Measurements from ENCODE around the gene MICAL3.
A peak's percentile ranks its signal among the peaks of the same experiment; 100 is the strongest.
"Not testable (repeated sequence)": the region's sequence is repeated elsewhere in the genome, so short reads cannot be mapped to it uniquely, and the experiment has no call there.

The MICAL3 gene

DNA sequence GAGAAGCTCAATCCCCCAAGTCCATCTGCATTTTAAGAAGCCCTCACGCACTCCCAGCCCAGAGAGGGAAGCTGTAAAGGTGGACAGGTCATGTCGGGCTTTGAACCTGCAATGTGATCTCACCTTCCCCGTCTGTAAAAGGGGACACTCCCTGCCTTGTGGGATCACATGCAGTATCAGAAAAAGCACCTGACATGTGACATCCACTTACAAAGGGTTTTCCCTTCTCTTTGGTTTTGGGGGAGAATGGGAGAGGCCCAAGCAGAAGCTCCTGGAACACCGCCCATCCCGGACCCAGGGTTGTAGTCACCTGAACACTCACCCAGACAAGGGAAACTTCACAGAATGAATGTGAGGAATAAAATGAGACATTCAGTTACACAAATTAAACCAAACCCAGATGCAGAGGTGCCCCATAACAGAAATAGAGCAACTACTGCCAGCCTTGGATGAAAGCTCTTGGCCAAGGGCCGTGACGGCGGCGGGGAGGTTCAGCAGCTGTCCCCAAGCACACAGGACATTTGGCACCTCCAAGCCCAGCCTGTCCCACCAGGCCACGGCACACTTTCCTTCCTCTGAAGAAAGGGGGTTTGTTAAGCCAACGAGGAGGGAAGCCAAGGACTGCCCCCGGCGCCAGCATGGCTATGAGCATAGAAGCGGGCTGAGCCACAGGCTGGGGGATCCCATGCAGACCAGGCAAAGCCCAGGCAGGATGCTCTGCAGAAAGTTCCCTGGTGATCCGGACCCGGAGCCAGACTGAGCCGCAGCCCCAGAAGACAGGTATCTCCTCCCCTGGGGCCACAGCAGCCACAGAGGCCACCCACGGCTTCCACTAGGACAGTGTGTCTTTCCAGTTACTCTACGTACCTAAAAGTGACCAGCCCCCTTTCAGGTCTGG is 253.9 kb downstream of the MICAL3 start:
- no peak for DNase-seq (ENCODE audit: low read depth, low spot score)

DNA sequence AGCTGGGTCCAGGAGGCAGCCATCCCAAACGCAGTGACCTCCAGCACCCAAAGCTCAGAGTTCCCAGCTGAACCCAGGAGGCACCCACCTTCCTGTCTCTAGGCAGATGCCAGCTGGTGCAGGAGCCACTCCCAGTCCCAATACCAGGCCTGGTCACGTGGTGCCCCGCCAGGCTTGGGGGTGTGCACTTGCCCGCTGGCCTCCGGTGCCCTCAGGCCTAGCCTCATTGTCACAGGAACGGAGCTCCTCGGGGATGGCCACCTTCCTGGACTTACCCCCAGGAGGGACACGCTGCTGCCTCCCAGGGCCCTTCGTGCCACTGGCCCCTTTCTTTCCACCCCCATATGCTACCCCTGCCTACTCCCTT is 254.7 kb downstream of the MICAL3 start:
- H3K4me3 ChIP-seq: no peak overlapping the region
- no peak for TF ChIP-seq EZH2 (IDR thresholded peaks at IDR 0.05)
- TF ChIP-seq FOXP2 (optimal IDR thresholded peaks at IDR 0.05; ENCODE audit: control extremely low read depth, extremely low read length, insufficient read depth): no peak
- TF ChIP-seq POLR2AphosphoS5 (IDR thresholded peaks at IDR 0.05; ENCODE audit: borderline replicate concordance, low read depth, low read length): no peak
- no peaks in the 10 kb centered on the region for H3K36me3 ChIP-seq (ENCODE audit: insufficient read depth, low read length)
- no peaks in the 10 kb centered on the region for H3K9me3 ChIP-seq (ENCODE audit: low read depth, low read length)
- H3K27ac ChIP-seq: no peak overlapping the region
- H3K9ac ChIP-seq (ENCODE audit: insufficient read length): no peak overlapping the region
- DNase-seq (ENCODE audit: low read depth, low spot score): no peak

More for the DNA sequence above, 253.9 kb downstream of the MICAL3 start:
- H3K36me3 ChIP-seq (ENCODE audit: insufficient read depth, low read length): no peaks in the 10 kb centered on the region
- H3K4me3 ChIP-seq: no peak overlapping the region
- no peak overlapping the region for H3K9ac ChIP-seq (ENCODE audit: insufficient read length)
- no peak overlapping the region for H3K27ac ChIP-seq
- no peaks in the 10 kb centered on the region for H3K9me3 ChIP-seq (ENCODE audit: low read depth, low read length)
- TF ChIP-seq POLR2AphosphoS5 (IDR thresholded peaks at IDR 0.05; ENCODE audit: borderline replicate concordance, low read depth, low read length): no peak
- no peak for TF ChIP-seq EZH2 (IDR thresholded peaks at IDR 0.05)
- TF ChIP-seq FOXP2 (optimal IDR thresholded peaks at IDR 0.05; ENCODE audit: control extremely low read depth, extremely low read length, insufficient read depth): no peak

- no peaks in the 10 kb centered on the region for H3K36me3 ChIP-seq (ENCODE audit: insufficient read depth, low read length)
- no peaks in the 10 kb centered on the region for H3K9me3 ChIP-seq (ENCODE audit: low read depth, low read length)
- no peak overlapping the region for H3K9ac ChIP-seq (ENCODE audit: insufficient read length)
- no peak for DNase-seq (ENCODE audit: low read depth, low spot score)
- TF ChIP-seq EZH2 (IDR thresholded peaks at IDR 0.05) (no peak), POLR2AphosphoS5 (IDR thresholded peaks at IDR 0.05; ENCODE audit: borderline replicate concordance, low read depth, low read length) (no peak)
- no peak overlapping the region for H3K4me3 ChIP-seq
- no peak overlapping the region for H3K27ac ChIP-seq
Observed at GRCh38 chr22:17769013-17769715, 255.2 kb downstream of the MICAL3 start.

GRCh38 chr22:17767233-17768065 is 256.9 kb downstream of the MICAL3 start:
- no peak for DNase-seq (ENCODE audit: low read depth, low spot score)
- H3K36me3 ChIP-seq (ENCODE audit: insufficient read depth, low read length): no peaks in the 10 kb centered on the region
- no peak overlapping the region for H3K4me3 ChIP-seq
- TF ChIP-seq FOXP2 (optimal IDR thresholded peaks at IDR 0.05; ENCODE audit: control extremely low read depth, extremely low read length, insufficient read depth) (no peak), EZH2 (IDR thresholded peaks at IDR 0.05) (no peak), POLR2AphosphoS5 (IDR thresholded peaks at IDR 0.05; ENCODE audit: borderline replicate concordance, low read depth, low read length) (no peak)
- H3K27ac ChIP-seq: no peak overlapping the region
- H3K9ac ChIP-seq (ENCODE audit: insufficient read length): no peak overlapping the region
- H3K9me3 ChIP-seq (ENCODE audit: low read depth, low read length): no peaks in the 10 kb centered on the region

DNA sequence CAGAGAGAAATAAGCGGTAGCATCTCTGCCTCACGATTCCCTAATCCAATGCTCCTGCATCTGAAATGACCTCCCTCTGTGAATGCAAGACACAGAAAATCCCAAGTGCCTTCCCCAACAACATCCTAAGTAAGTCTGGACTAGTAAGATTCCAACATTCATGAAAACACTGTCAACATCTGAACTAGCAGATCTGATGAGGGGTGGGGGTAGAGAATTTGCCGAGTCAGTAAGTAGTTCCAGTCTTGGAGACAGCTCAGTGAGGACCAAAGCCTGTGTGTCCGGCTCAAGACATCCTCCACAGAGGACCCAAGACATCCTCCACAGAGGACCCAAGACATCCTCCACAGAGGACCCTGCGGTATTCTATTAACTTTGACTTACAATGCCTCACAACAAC is 259.5 kb downstream of the MICAL3 start:
- not testable (repeated sequence) for H3K9me3 ChIP-seq (ENCODE audit: low read depth, low read length); H3K9ac ChIP-seq (ENCODE audit: insufficient read length); H3K36me3 ChIP-seq (ENCODE audit: insufficient read depth, low read length); DNase-seq (ENCODE audit: low read depth, low spot score); H3K27ac ChIP-seq; H3K4me3 ChIP-seq

- no peak overlapping the region for H3K9ac ChIP-seq (ENCODE audit: insufficient read length)
- no peaks in the 10 kb centered on the region for H3K9me3 ChIP-seq (ENCODE audit: low read depth, low read length)
- TF ChIP-seq POLR2AphosphoS5 (IDR thresholded peaks at IDR 0.05; ENCODE audit: borderline replicate concordance, low read depth, low read length): no peak
- no peak for TF ChIP-seq FOXP2 (optimal IDR thresholded peaks at IDR 0.05; ENCODE audit: control extremely low read depth, extremely low read length, insufficient read depth)
- TF ChIP-seq EZH2 (IDR thresholded peaks at IDR 0.05): no peak
- no peak for DNase-seq (ENCODE audit: low read depth, low spot score)
- H3K36me3 ChIP-seq (ENCODE audit: insufficient read depth, low read length): no peaks in the 10 kb centered on the region
- no peak overlapping the region for H3K4me3 ChIP-seq
- H3K27ac ChIP-seq: no peak overlapping the region
Observed at GRCh38 chr22:17764036-17764435, 260.3 kb downstream of the MICAL3 start.

DNA sequence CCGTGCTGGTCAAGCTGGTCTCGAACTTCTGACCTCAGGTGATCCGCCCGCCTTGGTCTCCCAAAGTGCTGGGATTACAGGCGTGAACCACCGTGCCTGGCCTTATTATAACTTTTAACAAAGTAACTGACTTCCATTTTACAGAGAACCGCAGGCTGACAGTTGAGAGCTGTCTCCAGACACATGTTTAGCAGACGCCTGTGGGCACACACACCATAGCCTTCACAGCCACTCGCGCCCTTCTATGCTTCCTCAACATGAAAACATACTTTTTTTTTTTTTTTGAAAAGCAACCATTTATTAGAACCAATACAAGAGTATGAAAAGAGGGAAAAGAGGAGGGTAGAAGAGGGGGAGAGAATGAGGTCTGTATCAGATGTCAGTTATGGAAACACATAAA is 260.9 kb downstream of the MICAL3 start:
- not testable (repeated sequence) for H3K4me3 ChIP-seq; DNase-seq (ENCODE audit: low read depth, low spot score); H3K9ac ChIP-seq (ENCODE audit: insufficient read length); H3K27ac ChIP-seq; H3K9me3 ChIP-seq (ENCODE audit: low read depth, low read length); H3K36me3 ChIP-seq (ENCODE audit: insufficient read depth, low read length)

- peak overlapping the region; percentile 86 for H3K27ac ChIP-seq
- no peak overlapping the region; the same call in 1 of the 2 replicates for H3K4me3 ChIP-seq
- no peak for DNase-seq (ENCODE audit: low read depth, low spot score)
- H3K9ac ChIP-seq (ENCODE audit: insufficient read length): peak overlapping the region; percentile 42
- no peaks in the 10 kb centered on the region for H3K36me3 ChIP-seq (ENCODE audit: insufficient read depth, low read length)
- H3K9me3 ChIP-seq (ENCODE audit: low read depth, low read length): no peaks in the 10 kb centered on the region
- no peak for TF ChIP-seq POLR2AphosphoS5 (IDR thresholded peaks at IDR 0.05; ENCODE audit: borderline replicate concordance, low read depth, low read length)
- TF ChIP-seq FOXP2 (optimal IDR thresholded peaks at IDR 0.05; ENCODE audit: control extremely low read depth, extremely low read length, insufficient read depth): no peak
- no peak for TF ChIP-seq EZH2 (IDR thresholded peaks at IDR 0.05)
Observed at GRCh38 chr22:17761138-17761488, 263.2 kb downstream of the MICAL3 start.
